H1 (cell line): ENCODE data around the gene WDR90. TPM values are rescaled to one million over a fixed set of nuclear protein-coding genes. Genes with fewer than 3 reads are reported as not detected.

Source experiments
- CHD2 ChIP-seq: IDR thresholded peaks from 2 replicates; pipeline ENCODE4 v1.6.1; 2012; ENCODE audit warnings: low read length, improper control_type of control experiment
- polyA plus RNA-seq, 7 experiments: library from polyadenylated mRNA; depleted of rRNA in 3 of 7; stranded (reverse) in 5 of 7; unstranded in 2 of 7; fragments of >200 nt in 5 of 7; fragments of 200-250 nt in 2 of 7; gene quantifications; 1 replicate in 5 of 7; 2 replicates in 1 of 7; 4 replicates in 1 of 7; pipeline versions ENCODE4 v1.2.1 to v1.2.3, GENCODE V29; 2011 to 2013; ENCODE audit warnings: missing spikeins in 2 of 7, mixed read lengths in 2 of 7
- total RNA-seq: library from RNA; stranded (reverse); fragmentation: NEBNext Ultra II Directional; extraction: Animal tissue kit (Norgen Biotek cat#: 25700); gene quantifications from 2 replicates; pipeline ENCODE4 v1.2.1, GENCODE V29; 2021
- TF ChIP-seq, protein P1 (sequence below), 3 experiments: IDR thresholded peaks; 1 replicate in 2 of 3; 2 replicates in 1 of 3; pipeline versions ENCODE4 v1.5.1 to v1.6.1; 2011; ENCODE audit warnings: low read length in 3 of 3, mild to moderate bottlenecking in 3 of 3, inconsistent platforms in 2 of 3, low read depth in 1 of 3, moderate library complexity in 1 of 3; ENCODE audit not compliant: insufficient read depth in 1 of 3; ENCODE audit errors: control extremely low read depth in 1 of 3

The WDR90 gene
- total and polyA plus RNA-seq, 2 of the 8 experiments (the other 6 are each of a cell fraction or from before 2014, with no cell fraction given): 24.0 to 47.2 TPM

GRCh38 chr16:668519-669171 lies 19.5 kb downstream of the WDR90 start (continued):
- TF ChIP-seq CHD2: no peak
- TF ChIP-seq, protein P1, sequence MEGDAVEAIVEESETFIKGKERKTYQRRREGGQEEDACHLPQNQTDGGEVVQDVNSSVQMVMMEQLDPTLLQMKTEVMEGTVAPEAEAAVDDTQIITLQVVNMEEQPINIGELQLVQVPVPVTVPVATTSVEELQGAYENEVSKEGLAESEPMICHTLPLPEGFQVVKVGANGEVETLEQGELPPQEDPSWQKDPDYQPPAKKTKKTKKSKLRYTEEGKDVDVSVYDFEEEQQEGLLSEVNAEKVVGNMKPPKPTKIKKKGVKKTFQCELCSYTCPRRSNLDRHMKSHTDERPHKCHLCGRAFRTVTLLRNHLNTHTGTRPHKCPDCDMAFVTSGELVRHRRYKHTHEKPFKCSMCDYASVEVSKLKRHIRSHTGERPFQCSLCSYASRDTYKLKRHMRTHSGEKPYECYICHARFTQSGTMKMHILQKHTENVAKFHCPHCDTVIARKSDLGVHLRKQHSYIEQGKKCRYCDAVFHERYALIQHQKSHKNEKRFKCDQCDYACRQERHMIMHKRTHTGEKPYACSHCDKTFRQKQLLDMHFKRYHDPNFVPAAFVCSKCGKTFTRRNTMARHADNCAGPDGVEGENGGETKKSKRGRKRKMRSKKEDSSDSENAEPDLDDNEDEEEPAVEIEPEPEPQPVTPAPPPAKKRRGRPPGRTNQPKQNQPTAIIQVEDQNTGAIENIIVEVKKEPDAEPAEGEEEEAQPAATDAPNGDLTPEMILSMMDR (IDR thresholded peaks at IDR 0.05; ENCODE audit: control extremely low read depth in 1 of 3, insufficient read depth in 1 of 3, low read depth in 1 of 3, low read length in 3 of 3): no peak
- TF ChIP-seq, all 59 proteins: peak for 0
